ENCODE results near the gene CYB561. TPM values are rescaled to one million over a fixed set of nuclear protein-coding genes. Genes with fewer than 3 reads are reported as not detected.

Gene CYB561
- total RNA-seq, 4 donors from 2014 or later, result 2.2 to 6.5 (median 3.9) TPM

GRCh38 chr17:63492940-63493339 is 46.8 kb upstream of the CYB561 start:
- DNase-seq (no peak), ATAC-seq (no peak)
- H3K4me3 ChIP-seq, result no peak overlapping the region
- intact Hi-C loops (cut with DNase I; ENCODE audit: low total_unique reads), result no loop called here
- no peaks in the 10 kb centered on the region for H3K36me3 ChIP-seq
- in situ Hi-C loops (cut with MboI; ENCODE audit: low sequenced_read_pairs in 4 of 4), result no loop called here
- H3K27ac ChIP-seq, result no peak overlapping the region
- H3K9me3 ChIP-seq, result no peaks in the 10 kb centered on the region
- H3K27me3 ChIP-seq, result no peaks in the 10 kb centered on the region
- H3K4me1 ChIP-seq, result no peaks in the 10 kb centered on the region
- TF ChIP-seq POLR2A (IDR thresholded peaks at IDR 0.05), result no peak
- TF ChIP-seq, protein P1, sequence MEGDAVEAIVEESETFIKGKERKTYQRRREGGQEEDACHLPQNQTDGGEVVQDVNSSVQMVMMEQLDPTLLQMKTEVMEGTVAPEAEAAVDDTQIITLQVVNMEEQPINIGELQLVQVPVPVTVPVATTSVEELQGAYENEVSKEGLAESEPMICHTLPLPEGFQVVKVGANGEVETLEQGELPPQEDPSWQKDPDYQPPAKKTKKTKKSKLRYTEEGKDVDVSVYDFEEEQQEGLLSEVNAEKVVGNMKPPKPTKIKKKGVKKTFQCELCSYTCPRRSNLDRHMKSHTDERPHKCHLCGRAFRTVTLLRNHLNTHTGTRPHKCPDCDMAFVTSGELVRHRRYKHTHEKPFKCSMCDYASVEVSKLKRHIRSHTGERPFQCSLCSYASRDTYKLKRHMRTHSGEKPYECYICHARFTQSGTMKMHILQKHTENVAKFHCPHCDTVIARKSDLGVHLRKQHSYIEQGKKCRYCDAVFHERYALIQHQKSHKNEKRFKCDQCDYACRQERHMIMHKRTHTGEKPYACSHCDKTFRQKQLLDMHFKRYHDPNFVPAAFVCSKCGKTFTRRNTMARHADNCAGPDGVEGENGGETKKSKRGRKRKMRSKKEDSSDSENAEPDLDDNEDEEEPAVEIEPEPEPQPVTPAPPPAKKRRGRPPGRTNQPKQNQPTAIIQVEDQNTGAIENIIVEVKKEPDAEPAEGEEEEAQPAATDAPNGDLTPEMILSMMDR (IDR thresholded peaks at IDR 0.05 in 4 of 5, conservative IDR thresholded peaks at IDR 0.05 in 1 of 5), result no peak

GRCh38 chr17:63491977-63492618 is 46.0 kb upstream of the CYB561 start:
- DNase-seq, result no peak
- in situ Hi-C loops (cut with MboI; ENCODE audit: low sequenced_read_pairs in 4 of 4), result no loop called here
- intact Hi-C loops (cut with DNase I; ENCODE audit: low total_unique reads), result no loop called here
- TF ChIP-seq, protein P1 (IDR thresholded peaks at IDR 0.05 in 4 of 5, conservative IDR thresholded peaks at IDR 0.05 in 1 of 5), result no peak
- TF ChIP-seq POLR2A (IDR thresholded peaks at IDR 0.05), result no peak
- no peak for ATAC-seq
- Histone ChIP-seq H3K27ac (no peak overlapping the region), H3K4me3 (no peak overlapping the region), H3K4me1 (no peaks in the 10 kb centered on the region), H3K27me3 (no peaks in the 10 kb centered on the region), H3K9me3 (no peaks in the 10 kb centered on the region), H3K36me3 (no peaks in the 10 kb centered on the region)

DNA sequence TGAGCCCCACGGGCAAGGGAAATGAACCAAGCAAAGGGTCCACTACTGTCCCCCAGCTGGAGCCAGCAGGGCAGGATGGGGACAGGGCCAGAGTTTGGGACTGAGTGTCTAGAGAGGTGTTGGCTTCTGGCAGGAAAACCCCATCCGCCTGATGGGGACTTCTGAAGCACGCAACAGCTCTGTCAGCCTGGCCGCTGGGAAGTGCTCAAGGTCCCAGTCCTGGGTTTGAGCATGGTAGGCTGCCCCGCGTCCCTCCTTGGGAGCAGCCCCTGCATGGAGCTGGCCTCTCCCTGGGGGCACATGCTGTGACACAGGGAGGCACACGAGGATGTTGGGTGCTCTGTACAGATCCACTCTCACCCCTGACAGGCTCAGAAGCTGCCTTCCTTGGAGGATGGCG is 45.3 kb upstream of the CYB561 start:
- DNase-seq (no peak), ATAC-seq (no peak)
- Histone ChIP-seq H3K36me3 (no peaks in the 10 kb centered on the region), H3K4me1 (no peaks in the 10 kb centered on the region), H3K9me3 (no peaks in the 10 kb centered on the region), H3K27me3 (no peaks in the 10 kb centered on the region), H3K27ac (no peak overlapping the region), H3K4me3 (no peak overlapping the region)
- in situ Hi-C loops (cut with MboI; ENCODE audit: low sequenced_read_pairs in 4 of 4), result no loop called here
- intact Hi-C loops (cut with DNase I; ENCODE audit: low total_unique reads), result no loop called here
- TF ChIP-seq, protein P1 (IDR thresholded peaks at IDR 0.05 in 4 of 5, conservative IDR thresholded peaks at IDR 0.05 in 1 of 5), result no peak
- no peak for TF ChIP-seq POLR2A (IDR thresholded peaks at IDR 0.05)

DNA sequence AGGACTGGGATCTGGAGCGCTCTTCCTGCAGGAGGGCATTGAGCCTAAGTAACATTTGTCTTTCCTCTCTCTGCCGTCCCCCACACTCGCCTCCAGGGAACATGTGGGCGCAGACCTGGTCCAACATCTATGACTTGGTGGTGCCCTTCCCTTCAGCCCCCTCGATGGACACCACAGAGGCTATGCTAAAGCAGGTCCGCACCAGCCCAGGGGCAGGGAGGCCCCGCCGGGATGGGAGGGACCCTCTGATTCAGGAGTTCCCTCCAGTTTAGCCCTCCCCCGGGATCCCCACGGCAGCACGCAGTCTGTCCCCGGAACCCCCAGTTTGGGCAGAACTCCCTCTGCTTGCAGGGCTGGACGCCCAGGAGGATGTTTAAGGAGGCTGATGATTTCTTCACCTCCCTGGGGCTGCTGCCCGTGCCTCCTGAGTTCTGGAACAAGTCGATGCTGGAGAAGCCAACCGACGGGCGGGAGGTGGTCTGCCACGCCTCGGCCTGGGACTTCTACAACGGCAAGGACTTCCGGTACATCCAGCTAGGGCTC is 44.8 kb upstream of the CYB561 start:
- no peaks in the 10 kb centered on the region for H3K36me3 ChIP-seq
- no peak for DNase-seq
- in situ Hi-C loops (cut with MboI; ENCODE audit: low sequenced_read_pairs in 4 of 4), result no loop called here

More for the DNA sequence above, 44.8 kb upstream of the CYB561 start:
- Histone ChIP-seq H3K4me1 (no peaks in the 10 kb centered on the region), H3K27me3 (no peaks in the 10 kb centered on the region), H3K9me3 (no peaks in the 10 kb centered on the region), H3K27ac (no peak overlapping the region), H3K4me3 (no peak overlapping the region)
- no peak for TF ChIP-seq POLR2A (IDR thresholded peaks at IDR 0.05)
- TF ChIP-seq, protein P1 (IDR thresholded peaks at IDR 0.05 in 4 of 5, conservative IDR thresholded peaks at IDR 0.05 in 1 of 5), result no peak
- no peak for ATAC-seq
- intact Hi-C loops (cut with DNase I; ENCODE audit: low total_unique reads), result no loop called here
